H1 (cell line): Measurements from ENCODE around the gene MTMR2. TPM values are rescaled to one million over a fixed set of nuclear protein-coding genes. Genes with fewer than 3 reads are reported as not detected.

ENCODE experiments used
- CTCF ChIA-PET: fragments of 300-600 bp; sonication (Branson Sonifier 250); formaldehyde crosslinking; loops from one replicate; lab custom pipeline; 2021; ENCODE audit not compliant: partially characterized antibody; lab: Charles Lee
- POLR2A ChIA-PET: fragments of 300-600 bp; sonication (Branson Sonifier 250); formaldehyde crosslinking; loops from one replicate; lab custom pipeline; 2021; ENCODE audit warnings: inconsistent platforms; ENCODE audit not compliant: partially characterized antibody; lab: Charles Lee
- DNase-seq, 2 experiments: peaks; one replicate each; pipeline versions ENCODE4 v3.0.0 to v3.0.0-alpha.2; 2010 to 2022; ENCODE audit warnings: low spot score in 2 of 2, low read depth in 1 of 2, mixed read lengths in 1 of 2
- FAIRE-seq: peaks from 2 replicates; lab custom pipeline; 2011; peaks lifted over from hg19 to GRCh38; lab: Jason Lieb, UNC
- H2AFZ ChIP-seq: 2 replicates; pipeline ENCODE4 v1.8.1; 2012; ENCODE audit warnings: low read length, inconsistent platforms
- H2AK5ac ChIP-seq: 2 replicates; pipeline ENCODE4 v1.6.1; 2013; ENCODE audit warnings: low read depth, low read length
- H2BK120ac ChIP-seq: replicated peaks from 2 replicates; pipeline ENCODE3; 2013; ENCODE audit warnings: low read depth, low read length, inconsistent platforms
- H2BK12ac ChIP-seq: 2 replicates; pipeline ENCODE4 v1.6.1; 2013; ENCODE audit warnings: low read depth, low read length
- H2BK15ac ChIP-seq: 2 replicates; pipeline ENCODE4 v1.6.1; 2013; ENCODE audit warnings: low read length
- H2BK20ac ChIP-seq: 2 replicates; pipeline ENCODE4 v1.6.1; 2013; ENCODE audit warnings: low read length
- H2BK5ac ChIP-seq: 2 replicates; pipeline ENCODE4 v1.6.1; 2013; ENCODE audit warnings: low read depth, low read length
- H3K14ac ChIP-seq: 2 replicates; pipeline ENCODE4 v1.6.1; 2013; ENCODE audit warnings: inconsistent platforms; ENCODE audit not compliant: insufficient read length
- H3K18ac ChIP-seq: 2 replicates; pipeline ENCODE4 v1.6.1; 2013; ENCODE audit warnings: low read length; ENCODE audit errors: extremely low read depth
- H3K23ac ChIP-seq: 2 replicates; pipeline ENCODE4 v1.6.1; 2013; ENCODE audit warnings: inconsistent platforms; ENCODE audit not compliant: insufficient read length
- H3K23me2 ChIP-seq: 2 replicates; pipeline ENCODE4 v1.6.1; 2013; ENCODE audit warnings: low read depth, low read length
- H3K27ac ChIP-seq: 2 replicates; pipeline ENCODE4 v1.6.1; 2011; ENCODE audit warnings: low read depth, low read length, inconsistent platforms
- H3K27me3 ChIP-seq, 4 experiments: replicated peaks in 1 of 4; 1 replicate in 1 of 4; 2 replicates in 3 of 4; pipeline versions ENCODE4 v1.6.1 to v1.8.1; 2011 to 2013; ENCODE audit warnings: low read length in 3 of 4, mild to moderate bottlenecking in 3 of 4, inconsistent platforms in 2 of 4, mixed read lengths in 2 of 4, moderate library complexity in 1 of 4; ENCODE audit not compliant: control insufficient read depth in 3 of 4, insufficient read depth in 3 of 4; ENCODE audit errors: extremely low read depth in 1 of 4
- H3K36me3 ChIP-seq, 4 experiments: 2 replicates each; pipeline versions ENCODE4 v1.6.1 to v1.8.1; 2011 to 2013; ENCODE audit warnings: mild to moderate bottlenecking in 4 of 4, low read length in 3 of 4, moderate library complexity in 2 of 4, control low read depth in 1 of 4, inconsistent platforms in 1 of 4; ENCODE audit not compliant: insufficient read depth in 4 of 4, control insufficient read depth in 2 of 4
- H3K4ac ChIP-seq: replicated peaks from 2 replicates; pipeline ENCODE3; 2013; ENCODE audit warnings: low read length, low read depth, mixed read lengths, inconsistent platforms; ENCODE audit not compliant: insufficient read length
- H3K4me1 ChIP-seq, 4 experiments: replicated peaks in 1 of 4; 1 replicate in 1 of 4; 2 replicates in 3 of 4; pipeline versions ENCODE4 v1.6.1 to v1.8.1; 2011 to 2013; ENCODE audit warnings: low read length in 3 of 4, inconsistent platforms in 2 of 4, mixed read lengths in 1 of 4; ENCODE audit not compliant: insufficient read depth in 4 of 4, control insufficient read depth in 3 of 4
- H3K4me2 ChIP-seq, 2 experiments: 2 replicates each; pipeline versions ENCODE4 v1.6.1 to v1.8.1; 2011 to 2013; ENCODE audit warnings: low read depth in 2 of 2, low read length in 2 of 2, control low read depth in 1 of 2, inconsistent platforms in 1 of 2, mild to moderate bottlenecking in 1 of 2; ENCODE audit not compliant: insufficient read depth in 1 of 2
- H3K4me3 ChIP-seq, 4 experiments: fragments of 200-600, 300-600 bp in 1 of 4; sonication (generic), shearing (Covaris generic), sonication (Bioruptor Twin) in 1 of 4; 2 replicates each; pipeline versions ENCODE4 v1.5.1 to v1.8.1; 2011 to 2016; ENCODE audit warnings: low read length in 4 of 4, low read depth in 3 of 4, control low read depth in 2 of 4, inconsistent platforms in 2 of 4, mild to moderate bottlenecking in 2 of 4, mixed read lengths in 1 of 4, moderate library complexity in 1 of 4; ENCODE audit not compliant: insufficient read depth in 2 of 4; ENCODE audit errors: extremely low read depth in 1 of 4
- H3K56ac ChIP-seq: replicated peaks from 2 replicates; pipeline ENCODE3; 2013; ENCODE audit warnings: low read depth, mild to moderate bottlenecking, mixed read lengths, low read length, inconsistent platforms; ENCODE audit not compliant: insufficient read length
- H3K79me1 ChIP-seq: 2 replicates; pipeline ENCODE4 v1.6.1; 2013; ENCODE audit warnings: low read depth, low read length, control low read depth
- H3K79me2 ChIP-seq, 2 experiments: 2 replicates each; pipeline versions ENCODE4 v1.6.1 to v1.8.1; 2012 to 2013; ENCODE audit warnings: low read length in 2 of 2, mild to moderate bottlenecking in 2 of 2, inconsistent platforms in 1 of 2; ENCODE audit not compliant: insufficient read depth in 2 of 2, control insufficient read depth in 1 of 2
- H3K9ac ChIP-seq, 4 experiments: replicated peaks in 1 of 4; 1 replicate in 1 of 4; 2 replicates in 3 of 4; pipeline versions ENCODE4 v1.6.1 to v1.8.1; 2011 to 2013; ENCODE audit warnings: low read depth in 3 of 4, low read length in 3 of 4, control low read depth in 2 of 4, mild to moderate bottlenecking in 2 of 4, moderate library complexity in 2 of 4, inconsistent platforms in 1 of 4; ENCODE audit errors: extremely low read depth in 1 of 4
- H3K9me3 ChIP-seq, 2 experiments: 2 replicates each; pipeline versions ENCODE4 v1.6.1 to v1.8.1; 2012 to 2013; ENCODE audit warnings: mild to moderate bottlenecking in 2 of 2, moderate library complexity in 2 of 2, control low read depth in 1 of 2, inconsistent platforms in 1 of 2, low read depth in 1 of 2, low read length in 1 of 2, mixed read lengths in 1 of 2; ENCODE audit not compliant: insufficient read depth in 2 of 2
- H4K20me1 ChIP-seq, 2 experiments: replicated peaks in 1 of 2; 2 replicates each; pipeline versions ENCODE3 to v1.8.1; 2011 to 2013; ENCODE audit warnings: inconsistent platforms in 2 of 2, low read length in 2 of 2, mild to moderate bottlenecking in 1 of 2; ENCODE audit not compliant: insufficient read depth in 2 of 2, control insufficient read depth in 1 of 2
- H4K5ac ChIP-seq: 2 replicates; pipeline ENCODE4 v1.6.1; 2013; ENCODE audit warnings: low read length, low read depth, mixed read lengths, inconsistent platforms; ENCODE audit not compliant: insufficient read length
- H4K8ac ChIP-seq: 2 replicates; pipeline ENCODE4 v1.8.0; 2013; ENCODE audit warnings: mild to moderate bottlenecking, moderate library complexity, low read length, inconsistent platforms; ENCODE audit not compliant: insufficient read depth; ENCODE audit errors: extremely low read depth
- H4K91ac ChIP-seq: replicated peaks from 2 replicates; pipeline ENCODE3; 2013; ENCODE audit warnings: low read length, mixed read lengths, inconsistent platforms; ENCODE audit not compliant: insufficient read length
- BACH1 ChIP-seq: IDR thresholded peaks from 2 replicates; pipeline ENCODE4 v1.6.1; 2012; ENCODE audit warnings: low read length, improper control_type of control experiment
- BCL11A ChIP-seq, 2 experiments: IDR thresholded peaks; one replicate each; pipeline ENCODE4 v1.6.1; 2011; ENCODE audit warnings: low read depth in 2 of 2, low read length in 2 of 2, mild to moderate bottlenecking in 2 of 2
- CTCF ChIP-seq, 3 experiments: IDR thresholded peaks; 1 replicate in 2 of 3; 2 replicates in 1 of 3; pipeline versions ENCODE4 v1.5.1 to v1.6.1; 2011; ENCODE audit warnings: low read length in 3 of 3, mild to moderate bottlenecking in 3 of 3, inconsistent platforms in 2 of 3, low read depth in 1 of 3, moderate library complexity in 1 of 3; ENCODE audit not compliant: insufficient read depth in 1 of 3; ENCODE audit errors: control extremely low read depth in 1 of 3
- HDAC2 ChIP-seq, 2 experiments: fragments of 300-600 bp in 1 of 2; sonication (generic) in 1 of 2; IDR thresholded peaks; 2 replicates each; pipeline ENCODE4 v1.6.1; 2011 to 2012; ENCODE audit warnings: low read depth in 2 of 2, low read length in 2 of 2, mild to moderate bottlenecking in 2 of 2, moderate library complexity in 2 of 2, borderline replicate concordance in 1 of 2, inconsistent platforms in 1 of 2
- RAD21 ChIP-seq, 2 experiments: IDR thresholded peaks in 1 of 2; conservative IDR thresholded peaks in 1 of 2; 2 replicates each; pipeline ENCODE4 v1.6.1; 2011; ENCODE audit warnings: low read depth in 2 of 2, low read length in 2 of 2, improper control_type of control experiment in 1 of 2, inconsistent platforms in 1 of 2, mild to moderate bottlenecking in 1 of 2, moderate library complexity in 1 of 2
- WGBS, 2 experiments: shearing (Covaris generic) in 1 of 2; methylation state at CpG; one replicate each; pipeline versions ENCODE4 v1.1.6 to v1.1.7; 2013 to 2015; ENCODE audit warnings: low lambda C conversion rate in 2 of 2, mixed read lengths in 2 of 2, inconsistent platforms in 1 of 2, low coverage in 1 of 2, missing lambda C conversion rate in 1 of 2; ENCODE audit not compliant: insufficient replicate concordance in 2 of 2, insufficient coverage in 1 of 2, insufficient read length in 1 of 2; ENCODE audit errors: extremely low coverage in 1 of 2, missing lambda C conversion rate in 1 of 2; 5-methylcytosine and 5-hydroxymethylcytosine counted together
- polyA plus RNA-seq, 7 experiments: library from polyadenylated mRNA; depleted of rRNA in 3 of 7; stranded (reverse) in 5 of 7; unstranded in 2 of 7; fragments of >200 nt in 5 of 7; fragments of 200-250 nt in 2 of 7; gene quantifications; 1 replicate in 5 of 7; 2 replicates in 1 of 7; 4 replicates in 1 of 7; pipeline versions ENCODE4 v1.2.1 to v1.2.3, GENCODE V29; 2011 to 2013; ENCODE audit warnings: missing spikeins in 2 of 7, mixed read lengths in 2 of 7
- total RNA-seq: library from RNA; stranded (reverse); fragmentation: NEBNext Ultra II Directional; extraction: Animal tissue kit (Norgen Biotek cat#: 25700); gene quantifications from 2 replicates; pipeline ENCODE4 v1.2.1, GENCODE V29; 2021

MTMR2 gene
- total and polyA plus RNA-seq, 2 of the 8 experiments (the other 6 are each of a cell fraction or from before 2014, with no cell fraction given) = 16.7 to 52.9 TPM

GRCh38 chr11:95835768-95836488 is 88.0 kb downstream of the MTMR2 start:
- Histone ChIP-seq H3K56ac (no peak overlapping the region), H2BK12ac (no peak overlapping the region), H2BK5ac (no peak overlapping the region), H3K4me2 (no peak overlapping the region), H4K5ac (no peak overlapping the region), H3K18ac (no peak overlapping the region), H2BK15ac (no peak overlapping the region), H4K20me1 (no peaks in the 10 kb centered on the region), H2BK120ac (no peak overlapping the region), H3K4me1 (no peaks in the 10 kb centered on the region), H3K9ac (no peak overlapping the region), H3K4ac (no peak overlapping the region), H3K14ac (no peak overlapping the region), H3K9me3 (no peaks in the 10 kb centered on the region), H3K79me1 (no peaks in the 10 kb centered on the region), H3K27ac (no peak overlapping the region), H4K8ac (no peak overlapping the region), H2AFZ (no peak overlapping the region), H2AK5ac (no peak overlapping the region), H3K27me3 (no peaks in the 10 kb centered on the region), H3K23me2 (no peaks in the 10 kb centered on the region), H3K79me2 (no peaks in the 10 kb centered on the region), H3K23ac (no peak overlapping the region), H3K36me3 (peaks cover 5 to 64% (median 43%) of the 10 kb centered on the region in 4 experiments; a peak in 7 of 8 replicates), H2BK20ac (no peak overlapping the region), H4K91ac (no peak overlapping the region), H3K4me3 (no peak overlapping the region)
- TF ChIP-seq BCL11A (IDR thresholded peaks at IDR 0.05; ENCODE audit: low read depth in 2 of 2, low read length in 2 of 2) = no peak
- no peak for TF ChIP-seq BACH1
- peak; percentile 6 to 85 (median 74) for TF ChIP-seq CTCF (IDR thresholded peaks at IDR 0.05; ENCODE audit: control extremely low read depth in 1 of 3, insufficient read depth in 1 of 3, low read depth in 1 of 3, low read length in 3 of 3)
- 0 out of 4 replicates have a peak, but pooled peaks of 1 of the 2 experiments have one; percentile 20 for TF ChIP-seq HDAC2 (IDR thresholded peaks at IDR 0.05; ENCODE audit: borderline replicate concordance in 1 of 2, low read depth in 2 of 2, low read length in 2 of 2)
- peak; percentile 86 to 92 for TF ChIP-seq RAD21 (IDR thresholded peaks at IDR 0.05 in 1 of 2, conservative IDR thresholded peaks at IDR 0.05 in 1 of 2; ENCODE audit: low read depth in 2 of 2, low read length in 2 of 2)
- peak; percentile 5 to 55 for DNase-seq
- POLR2A ChIA-PET = interaction anchor here (1.3 to 1.7 kb wide), 3 partner anchors 17 to 589 kb away, joined by 3 to 8 read pairs (median 3); no protein-coding TSS in a partner anchor
- WGBS, 2 experiments = 22% methylated on average over 3 of the region's 3 CpGs; no CpG with 5 or more reads in 1 of the 2 experiments
- peak; percentile 93 for FAIRE-seq
- CTCF ChIA-PET = interaction anchor here (0.6 to 8.2 kb wide), 44 partner anchors 8 to 627 kb away, joined by 3 to 47 read pairs (median 4); partner anchors contain the start of genes CCDC82, JRKL and MAML2
